Measurements from ENCODE around the gene RBM20. TPM values are rescaled to one million over a fixed set of nuclear protein-coding genes. Genes with fewer than 3 reads are reported as not detected.

RBM20 gene
- total and polyA plus RNA-seq, 10 of the 15 experiments (the other 5 are each of a cell fraction or from before 2014, with no cell fraction given), result 0.04 to 0.26 (median 0.15) TPM

DNA sequence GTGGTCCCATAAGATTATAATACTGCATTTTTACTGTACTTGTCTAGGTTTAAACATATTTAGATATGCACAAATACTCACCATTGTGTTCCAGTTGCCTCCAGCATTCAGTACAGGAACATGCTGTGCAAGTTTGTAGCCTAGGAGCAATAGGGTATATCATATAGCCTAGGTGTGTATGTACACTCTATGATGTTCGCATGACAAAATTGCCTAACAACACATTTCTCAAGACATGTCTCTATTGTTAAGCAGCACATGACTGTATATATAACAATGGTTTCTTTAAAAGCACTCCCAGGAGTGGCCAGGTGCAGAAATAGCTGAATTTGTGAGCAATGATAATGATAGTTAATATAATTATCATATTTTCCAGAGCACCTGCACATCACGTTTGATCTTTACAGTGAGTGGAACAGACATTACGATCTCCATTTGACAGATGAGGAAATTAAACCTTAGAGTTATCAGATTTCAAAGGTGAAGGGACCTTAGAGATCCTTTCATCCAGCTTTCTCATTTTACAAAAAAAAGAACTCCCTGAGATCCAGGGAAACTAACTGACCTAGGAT lies 128.4 kb downstream of the RBM20 start:
- Histone ChIP-seq H3K4me1 (ENCODE audit: control insufficient read depth, insufficient read depth, low read length) (peaks cover 22% of the 10 kb centered on the region), H3K27me3 (replicated peaks in 1 of 2; ENCODE audit: control insufficient read depth in 2 of 2, insufficient read depth in 2 of 2, low read length in 1 of 2) (no peaks in the 10 kb centered on the region), H2AFZ (ENCODE audit: control insufficient read depth, low read depth, low read length) (no peak overlapping the region), H3K27ac (ENCODE audit: control insufficient read depth, insufficient read depth) (no peak overlapping the region), H3K36me3 (ENCODE audit: control insufficient read depth in 2 of 2, insufficient read depth in 2 of 2, low read length in 1 of 2) (no peaks in the 10 kb centered on the region), H3K9ac (ENCODE audit: control insufficient read depth, insufficient read depth, low read length) (no peak overlapping the region), H3K79me2 (ENCODE audit: control insufficient read depth, insufficient read depth, low read length) (no peaks in the 10 kb centered on the region), H3K4me2 (ENCODE audit: control insufficient read depth, insufficient read depth) (no peak overlapping the region), H3K4me3 (no peak overlapping the region), H4K20me1 (ENCODE audit: control insufficient read depth, insufficient read depth) (no peaks in the 10 kb centered on the region), H3K9me3 (replicated peaks; ENCODE audit: control insufficient read depth, insufficient read depth, low read length) (no peaks in the 10 kb centered on the region)
- intact Hi-C loops (cut with micrococcal nuclease; ENCODE audit: unreplicated experiment), result loop anchor here (5.0 kb wide), 2 partner anchors 100 to 275 kb away; partner anchors contain the start of genes DUSP5 and PDCD4
- CTCF ChIA-PET, result interaction anchor here (0.6 to 9.8 kb wide), 8 partner anchors 10 to 466 kb away, joined by 3 to 72 read pairs (median 3); no protein-coding TSS in a partner anchor
- TF ChIP-seq SIN3A (IDR thresholded peaks at IDR 0.05; ENCODE audit: low read depth, low read length) (no peak), POU2F2 (IDR thresholded peaks at IDR 0.05; ENCODE audit: borderline replicate concordance, low read depth, low read length) (no peak), CUX1 (IDR thresholded peaks at IDR 0.05; ENCODE audit: insufficient replicate concordance, low read depth, low read length) (no peak), ZNF24 (IDR thresholded peaks at IDR 0.05) (no peak)
- TF ChIP-seq, protein P1, sequence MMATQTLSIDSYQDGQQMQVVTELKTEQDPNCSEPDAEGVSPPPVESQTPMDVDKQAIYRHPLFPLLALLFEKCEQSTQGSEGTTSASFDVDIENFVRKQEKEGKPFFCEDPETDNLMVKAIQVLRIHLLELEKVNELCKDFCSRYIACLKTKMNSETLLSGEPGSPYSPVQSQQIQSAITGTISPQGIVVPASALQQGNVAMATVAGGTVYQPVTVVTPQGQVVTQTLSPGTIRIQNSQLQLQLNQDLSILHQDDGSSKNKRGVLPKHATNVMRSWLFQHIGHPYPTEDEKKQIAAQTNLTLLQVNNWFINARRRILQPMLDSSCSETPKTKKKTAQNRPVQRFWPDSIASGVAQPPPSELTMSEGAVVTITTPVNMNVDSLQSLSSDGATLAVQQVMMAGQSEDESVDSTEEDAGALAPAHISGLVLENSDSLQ (IDR thresholded peaks at IDR 0.05), result no peak
- in situ Hi-C loops (cut with MboI), result no loop called here
- ATAC-seq (no peak), FAIRE-seq (no peak), DNase-seq (ENCODE audit: low read depth, low spot score) (no peak)
- SMC1A ChIA-PET (ENCODE audit: uncharacterized antibody, unreplicated experiment), result interaction anchor here (0.5 to 12.9 kb wide), 14 partner anchors 8 to 518 kb away, joined by 3 to 327 read pairs (median 3); partner anchors contain the start of genes BBIP1 and SHOC2
- WGBS (ENCODE audit: insufficient coverage, insufficient replicate concordance, low lambda C conversion rate, missing lambda C conversion rate), result 93% methylated on average over 3 of the region's 3 CpGs
- BruUV-seq (replicated peaks), result no TSS peak
- POLR2A ChIA-PET, result interaction anchor here (0.8 to 3.6 kb wide), 3 partner anchors 16 to 30 kb away, joined by 5 to 46 read pairs (median 15); no protein-coding TSS in a partner anchor
- RAD21 ChIA-PET (ENCODE audit: unreplicated experiment), result interaction anchor here (0.7 to 8.0 kb wide), 6 partner anchors 20 to 154 kb away, joined by 3 to 135 read pairs (median 16); no protein-coding TSS in a partner anchor

All from GM12878 (cell line).